CD4-positive, alpha-beta T cell treated with Interleukin-6 for 4 hours (primary cell): ENCODE results near the gene ASPDH.

Experiments used
- DNase-seq: peaks from one replicate; pipeline ENCODE4 v3.0.0-alpha.2; 2020; ENCODE audit warnings: mixed read lengths

Gene ASPDH

DNA sequence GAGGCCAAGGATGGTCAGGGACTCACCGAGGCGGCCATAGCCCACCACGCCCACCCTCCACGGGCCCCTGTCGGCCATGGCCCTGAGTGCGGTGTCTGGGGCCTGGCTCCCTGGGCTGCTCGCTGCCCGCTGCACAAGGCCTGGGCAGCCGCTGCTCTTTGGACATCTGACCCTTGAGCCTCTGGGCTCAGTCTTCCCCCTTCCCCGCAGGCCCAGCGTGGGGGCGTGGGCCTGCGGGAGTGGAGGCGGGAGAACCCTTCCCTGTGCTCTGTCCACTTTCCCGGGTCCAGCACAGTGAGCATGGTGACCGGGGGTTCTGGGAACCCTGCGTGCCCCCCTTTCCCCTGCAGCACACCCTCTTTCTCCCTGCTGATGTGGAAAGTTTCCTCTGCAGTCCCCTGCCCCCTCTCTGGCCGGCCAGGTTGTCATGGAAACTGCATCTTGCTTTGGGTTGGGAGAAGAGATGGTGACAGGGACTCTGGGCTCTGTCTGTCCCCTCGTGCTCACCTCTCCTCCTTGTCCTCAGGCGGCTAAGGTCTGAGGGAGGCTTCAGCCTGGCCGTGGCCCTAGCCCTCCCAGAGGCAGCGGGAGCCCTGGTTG, at the start of gene ASPDH:
ASPDH (minus strand) TSS at position 168 of the 600 bp plus-strand sequence; CDS start at position 78, 90 bp downstream.
- DNase-seq, result no peak

DNA sequence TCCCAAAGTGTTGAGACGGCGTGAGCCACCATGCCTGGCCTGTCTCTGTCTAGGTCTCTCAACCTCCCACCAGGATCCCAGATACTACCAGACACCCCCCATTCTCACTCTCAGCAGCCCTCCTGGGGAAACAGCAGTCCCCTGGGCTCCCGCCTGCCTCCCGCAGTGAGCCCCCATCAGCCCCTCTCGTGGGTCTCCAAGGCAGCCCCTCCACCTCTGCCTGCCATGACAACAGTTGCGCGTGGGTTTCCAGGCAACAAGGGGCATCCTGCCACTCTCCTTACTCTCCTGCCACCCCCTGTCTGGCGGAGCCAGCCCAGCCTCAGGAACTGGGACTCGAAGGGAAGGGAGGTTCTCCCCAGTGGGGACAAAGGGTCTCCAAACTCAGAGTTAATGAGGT, 49.3 kb upstream of the ASPDH start:
- no peak for DNase-seq

DNA sequence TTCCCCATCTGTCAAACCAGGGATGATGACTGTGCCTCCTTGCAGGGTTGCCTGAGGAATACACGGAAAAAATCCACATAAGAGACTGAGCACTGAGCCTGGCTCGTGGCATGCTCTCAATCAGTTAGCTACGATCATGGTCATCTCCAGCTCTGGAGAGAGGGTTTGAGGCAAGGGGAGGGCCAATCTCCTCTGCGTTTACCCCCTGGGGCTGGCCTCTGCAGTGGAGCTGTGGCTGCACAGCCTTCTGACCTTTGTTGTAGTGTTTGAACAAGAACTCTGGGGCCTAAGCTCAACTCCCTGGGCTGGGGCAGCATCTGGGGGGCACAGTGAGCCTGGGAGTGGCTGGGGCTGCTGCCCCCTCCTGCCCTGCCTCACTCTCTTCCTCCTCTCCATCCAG, 48.6 kb upstream of the ASPDH start:
- DNase-seq, result no peak

DNA sequence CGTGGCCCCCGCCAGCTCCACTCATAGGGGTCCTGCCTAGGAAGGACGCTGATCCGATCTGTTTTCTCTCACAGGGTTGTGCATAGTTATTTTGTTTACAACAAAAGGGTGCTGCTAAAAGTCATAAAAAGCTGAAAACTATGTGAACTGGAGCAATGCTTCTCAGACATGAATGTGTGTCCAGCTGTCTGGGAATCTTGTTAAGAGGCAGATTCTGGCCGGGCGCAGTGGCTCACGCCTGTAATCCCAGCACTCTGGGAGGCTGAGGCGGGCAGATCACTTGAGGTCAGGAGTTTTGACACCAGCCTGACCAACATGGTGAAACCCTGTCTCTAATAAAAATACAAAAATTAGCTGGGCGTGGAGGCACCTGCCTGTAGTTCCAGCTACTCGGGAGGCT, 45.9 kb upstream of the ASPDH start:
- DNase-seq, result no peak

DNA sequence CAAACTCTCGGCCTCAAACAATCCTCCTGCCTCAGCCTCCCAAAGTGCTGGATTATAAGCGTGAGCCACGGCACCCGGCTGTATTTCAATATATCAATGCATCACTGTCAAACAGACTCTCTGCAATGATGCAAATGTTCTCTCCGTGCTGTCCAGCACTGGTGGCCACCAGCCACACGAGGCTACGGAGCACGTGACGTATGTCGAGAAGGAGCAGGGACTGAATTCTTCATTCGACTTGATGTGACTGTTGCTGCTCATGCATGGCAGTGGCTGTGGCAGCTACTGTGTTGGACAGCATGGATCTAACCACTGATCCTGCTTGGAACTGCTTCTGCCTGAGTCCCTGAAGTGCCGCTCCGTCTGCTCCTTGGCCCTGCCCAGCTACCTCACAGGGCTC, 44.7 kb upstream of the ASPDH start:
- no peak for DNase-seq

DNA sequence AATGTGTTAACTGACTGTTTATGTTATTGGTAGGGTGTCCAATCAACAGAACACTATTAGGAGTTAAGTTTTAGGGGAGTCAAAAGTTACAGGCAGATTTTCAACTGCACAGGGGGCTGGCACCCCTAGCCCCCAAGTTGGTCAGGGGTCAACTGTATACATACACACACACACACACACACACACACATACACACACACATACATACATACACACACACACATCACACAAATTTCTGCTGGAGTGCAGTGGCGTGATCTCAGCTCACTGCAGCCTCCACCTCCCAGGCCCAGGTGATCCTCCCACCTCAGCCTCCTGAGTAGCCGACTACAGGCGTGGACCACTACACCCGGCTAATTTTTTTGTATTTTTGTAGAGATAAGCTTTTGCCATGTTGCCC, 44.3 kb upstream of the ASPDH start:
- no peak for DNase-seq

DNA sequence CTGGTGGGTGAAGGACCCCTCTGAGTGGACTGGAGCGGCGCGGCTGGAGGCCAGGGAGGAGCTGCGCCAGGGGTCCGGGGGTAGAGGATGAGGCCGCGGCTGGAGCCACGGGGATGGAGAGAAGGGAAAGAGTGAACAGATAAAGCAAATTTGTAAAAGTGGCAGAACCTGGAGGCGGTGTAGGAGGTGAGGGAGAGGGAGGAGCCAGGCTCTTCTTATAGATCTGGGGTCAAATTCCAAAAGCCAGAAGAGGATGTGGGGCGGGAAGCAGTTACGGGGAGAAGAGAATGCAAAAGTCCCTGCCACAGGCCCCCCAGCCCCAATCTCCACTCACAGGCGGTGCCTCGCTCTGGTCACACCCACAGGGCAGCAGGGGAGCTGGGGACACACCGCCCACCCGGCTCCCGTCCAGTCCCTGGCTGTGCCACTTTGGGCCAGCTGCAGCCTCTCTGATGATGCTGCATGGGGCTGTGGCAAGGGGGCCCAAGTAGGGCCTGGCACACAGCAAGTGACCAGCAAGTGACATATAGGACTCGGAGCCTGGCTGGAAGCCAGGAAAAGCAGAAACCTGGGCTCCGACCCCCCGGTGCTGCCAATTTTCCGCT, 43.4 kb upstream of the ASPDH start:
- no peak for DNase-seq

DNA sequence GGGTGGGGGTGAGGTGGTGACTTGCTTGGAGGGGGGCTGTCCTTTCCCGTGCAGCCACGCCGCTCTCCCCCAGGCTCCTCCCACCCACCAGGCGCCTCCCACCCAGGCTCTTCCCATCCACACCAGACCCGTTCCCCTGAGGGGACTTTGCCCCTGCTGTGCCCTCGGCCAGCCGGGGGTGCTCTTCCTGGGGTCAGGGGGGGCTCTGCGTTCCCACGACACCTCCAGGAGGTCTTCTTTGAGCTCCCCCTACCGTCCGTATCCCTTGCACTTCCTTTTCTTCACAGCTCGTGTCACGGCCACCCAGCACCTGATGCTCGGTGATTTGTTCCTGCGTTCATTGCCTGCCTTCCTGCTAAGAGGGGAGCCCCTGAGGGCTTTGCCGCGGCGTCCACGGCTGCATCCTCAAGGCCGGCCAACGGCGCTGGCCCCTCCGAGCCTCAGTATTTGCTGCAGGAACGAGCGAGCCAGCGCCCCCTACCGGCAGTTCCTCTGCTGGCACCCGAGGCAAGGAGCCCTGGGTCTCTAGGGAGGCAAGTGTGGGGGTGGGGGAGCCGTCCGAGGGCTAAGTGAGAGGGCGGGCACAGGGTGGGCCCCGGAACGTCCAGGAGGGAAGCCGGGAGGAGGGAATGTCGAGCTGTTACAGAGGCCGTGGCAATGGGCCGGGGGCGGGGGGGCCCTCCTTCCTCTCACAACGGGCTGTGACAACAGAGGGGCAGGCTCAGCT, 42.7 kb upstream of the ASPDH start:
- DNase-seq, result peak; percentile 77

DNA sequence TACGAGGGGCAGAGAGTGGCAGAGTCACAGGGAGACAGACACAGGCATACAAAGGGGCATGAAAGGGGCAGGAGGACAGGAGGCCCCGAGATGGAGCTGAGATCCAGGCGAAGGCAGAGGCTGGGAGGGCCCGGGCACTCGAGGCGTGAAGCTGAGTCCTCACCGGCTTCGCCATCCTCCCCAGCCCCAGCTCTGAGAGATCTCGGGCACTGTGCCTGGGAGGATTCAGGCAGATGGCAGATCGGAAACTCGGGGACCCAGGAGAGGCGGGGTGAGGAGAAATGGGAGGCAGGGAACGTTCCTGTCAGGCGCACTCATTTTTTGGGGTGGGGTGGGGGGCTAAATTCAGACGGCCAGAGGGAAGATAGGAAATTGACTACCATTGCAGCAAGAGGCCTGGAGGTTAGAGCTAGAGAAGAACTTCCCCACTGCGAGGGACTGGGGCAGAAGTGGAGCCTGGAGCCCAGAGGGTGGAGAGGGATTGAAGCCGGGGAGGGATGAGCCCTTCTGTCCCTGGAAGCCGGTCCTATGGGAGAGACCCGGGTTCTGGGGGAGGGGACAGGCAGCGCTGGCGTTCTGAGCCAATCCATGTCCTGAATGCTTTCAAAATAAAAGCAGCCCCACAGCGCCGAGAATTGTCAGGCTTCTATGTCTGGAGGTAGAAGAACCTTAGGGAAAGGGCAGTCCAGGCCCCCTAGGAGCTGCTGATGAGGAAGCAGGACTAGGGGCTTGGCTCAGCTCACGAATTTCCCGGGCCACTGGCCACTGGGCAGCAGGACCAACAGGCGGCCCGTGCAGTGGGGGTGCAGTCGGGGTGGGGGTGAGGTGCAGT, 42.0 kb upstream of the ASPDH start:
- DNase-seq, result no peak

DNA sequence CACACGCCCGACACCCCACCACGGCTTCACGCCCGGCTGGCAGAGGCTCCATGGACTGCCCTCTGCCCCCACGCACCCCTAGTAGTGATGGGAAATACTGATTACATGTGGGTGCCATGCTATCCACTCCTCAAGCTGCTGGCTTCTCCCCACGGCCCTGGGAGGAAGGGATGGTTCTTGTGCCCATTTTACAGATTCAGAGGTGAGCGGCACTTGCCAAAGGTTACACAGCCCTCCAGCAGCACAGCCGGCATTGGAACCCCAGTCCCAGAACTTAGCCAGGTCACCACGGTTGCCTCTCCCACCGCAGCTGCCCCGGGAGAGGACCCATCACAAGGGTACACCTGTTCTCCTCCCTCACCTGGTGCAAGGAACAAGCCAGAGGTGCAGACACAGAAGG, 41.3 kb upstream of the ASPDH start:
- DNase-seq, result no peak

DNA sequence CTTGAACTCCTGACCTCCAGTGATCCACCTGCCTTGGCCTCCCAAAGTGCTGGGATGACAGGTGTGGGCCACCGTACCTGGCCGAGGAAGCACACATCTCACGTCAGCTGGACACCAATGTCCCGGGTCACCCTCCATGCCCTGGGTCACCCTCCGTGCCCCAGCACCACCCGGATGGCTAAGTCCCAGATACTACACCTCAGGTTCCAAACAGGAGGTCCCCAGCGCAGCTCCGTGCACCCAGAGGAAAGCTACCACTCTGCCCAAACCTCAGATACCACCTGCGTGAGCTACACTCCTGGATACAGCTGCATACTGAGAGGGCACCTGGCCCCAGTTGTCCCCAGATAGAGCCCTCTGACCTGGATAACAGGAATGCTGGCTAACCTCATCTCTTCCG, 40.5 kb upstream of the ASPDH start:
- DNase-seq, result no peak

DNA sequence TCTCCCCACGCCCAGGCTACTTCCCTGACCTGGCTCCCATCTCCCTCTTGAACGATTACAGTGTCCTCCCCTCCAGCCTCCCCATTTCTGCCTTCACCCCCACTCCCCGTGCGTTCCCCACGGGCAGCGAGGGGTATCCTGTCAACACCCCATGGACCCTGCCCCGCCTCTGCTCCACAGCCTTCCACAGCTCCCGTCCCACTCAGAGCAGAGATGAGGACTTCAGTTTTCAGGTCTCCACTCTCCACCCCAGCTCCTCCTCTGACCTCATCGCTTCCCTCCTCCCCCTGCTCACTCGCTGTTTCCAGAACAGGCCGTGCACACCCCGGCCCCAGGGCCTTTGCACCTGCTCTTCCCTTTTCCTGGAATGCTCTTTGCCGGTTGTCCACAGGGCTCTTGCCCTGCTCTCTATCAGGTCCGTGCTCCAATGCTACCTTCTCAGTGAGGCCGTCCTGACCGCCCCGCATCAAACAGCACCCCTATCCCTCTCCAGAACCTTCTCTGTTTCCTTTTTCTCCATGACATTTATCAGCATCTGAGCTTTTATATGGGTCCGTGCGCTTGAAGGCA, 39.5 kb upstream of the ASPDH start:
- no peak for DNase-seq

DNA sequence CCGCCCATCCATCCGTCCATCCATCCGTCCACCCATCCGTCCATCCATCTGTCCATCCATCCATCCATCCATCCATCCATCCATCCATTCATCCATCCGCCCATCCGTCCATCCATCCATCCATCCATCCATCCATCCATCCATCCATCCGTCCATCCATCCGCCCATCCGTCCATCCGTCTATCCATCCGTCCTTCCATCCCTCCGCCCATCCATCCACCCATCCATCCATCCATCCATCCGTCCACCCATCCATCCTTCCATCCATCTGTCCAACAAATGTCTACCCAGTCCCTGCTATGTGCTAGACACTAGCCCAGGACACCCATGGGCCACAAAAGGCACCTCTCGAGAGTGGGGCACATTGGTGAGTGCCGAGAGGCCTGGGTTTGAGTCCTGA, 38.8 kb upstream of the ASPDH start:
- DNase-seq, result no peak

DNA sequence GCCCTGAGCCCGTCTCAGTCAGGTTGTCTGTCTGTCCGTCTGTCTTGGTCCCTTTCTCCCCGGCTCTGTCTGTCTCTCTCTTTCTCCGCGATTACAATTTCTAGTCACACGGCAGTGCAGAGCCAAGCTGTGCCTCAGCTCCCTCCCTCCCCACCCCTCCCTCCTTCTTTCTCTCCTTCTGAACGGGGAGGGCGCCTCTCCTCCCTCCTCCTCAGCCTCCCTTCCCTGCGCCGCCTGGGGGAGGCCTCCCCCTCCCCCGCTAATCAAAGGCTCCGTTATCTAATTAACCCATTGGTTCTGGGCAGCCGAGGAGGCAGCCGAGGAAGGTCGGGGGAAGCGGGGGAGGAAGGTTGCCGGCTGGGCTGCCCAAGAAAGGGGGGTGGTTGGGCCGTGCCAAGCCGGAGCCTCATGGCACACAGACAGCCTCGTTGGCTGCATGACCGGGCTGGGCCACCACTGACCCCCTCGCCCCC, 38.0 kb upstream of the ASPDH start:
- DNase-seq, result no peak

DNA sequence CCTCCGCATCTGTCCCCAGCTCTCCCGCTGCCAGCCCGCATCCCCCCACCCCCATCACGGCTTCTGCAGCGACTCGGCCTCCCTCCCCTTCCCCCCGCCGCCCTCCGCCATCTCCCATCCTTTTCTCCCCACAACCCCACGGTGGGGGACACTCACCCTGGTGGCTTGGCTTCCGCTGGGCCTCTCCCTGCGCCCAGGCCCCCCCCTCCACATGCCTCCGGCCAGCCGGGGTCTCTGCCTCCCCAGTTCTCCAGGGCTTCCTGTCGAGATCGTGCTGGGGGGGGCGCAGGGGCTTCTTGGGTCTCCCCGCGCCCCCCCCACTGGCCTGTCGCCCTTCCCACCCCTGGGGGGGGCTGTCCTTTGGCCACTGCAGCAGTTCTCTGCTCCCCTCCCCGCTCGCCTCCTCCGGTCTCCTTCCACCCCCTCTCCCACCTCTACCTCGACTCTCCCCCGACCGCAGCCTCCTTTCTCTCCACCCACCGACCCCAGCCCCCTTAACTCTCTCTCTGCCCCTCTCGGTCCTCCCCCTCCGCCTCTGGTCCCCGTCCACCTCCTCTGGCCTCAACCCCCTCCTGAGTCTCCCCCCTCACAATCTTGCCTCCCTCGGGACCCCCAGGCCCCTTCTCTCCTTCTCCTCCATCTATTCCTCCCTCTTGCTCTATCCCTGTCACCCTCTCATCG, 37.5 kb upstream of the ASPDH start:
- no peak for DNase-seq

DNA sequence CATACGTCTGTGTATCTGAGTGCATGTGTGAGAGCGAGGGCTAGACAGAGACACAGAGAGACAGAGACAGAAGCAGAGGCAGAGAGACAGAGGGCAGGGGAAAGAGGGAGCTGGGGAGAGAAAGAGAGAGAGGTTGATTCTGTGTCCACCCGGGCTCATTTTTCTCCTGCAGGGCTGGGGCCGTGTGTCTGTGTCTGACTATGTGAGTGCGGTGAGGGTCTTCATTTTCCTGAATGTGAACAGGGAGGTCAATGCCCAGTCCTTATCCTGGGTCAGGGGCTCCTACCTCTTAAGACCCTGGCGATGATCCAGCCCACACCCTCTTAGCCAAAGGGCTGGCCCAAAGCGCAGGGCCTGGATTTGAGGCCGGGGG, 36.9 kb upstream of the ASPDH start:
- no peak for DNase-seq

DNA sequence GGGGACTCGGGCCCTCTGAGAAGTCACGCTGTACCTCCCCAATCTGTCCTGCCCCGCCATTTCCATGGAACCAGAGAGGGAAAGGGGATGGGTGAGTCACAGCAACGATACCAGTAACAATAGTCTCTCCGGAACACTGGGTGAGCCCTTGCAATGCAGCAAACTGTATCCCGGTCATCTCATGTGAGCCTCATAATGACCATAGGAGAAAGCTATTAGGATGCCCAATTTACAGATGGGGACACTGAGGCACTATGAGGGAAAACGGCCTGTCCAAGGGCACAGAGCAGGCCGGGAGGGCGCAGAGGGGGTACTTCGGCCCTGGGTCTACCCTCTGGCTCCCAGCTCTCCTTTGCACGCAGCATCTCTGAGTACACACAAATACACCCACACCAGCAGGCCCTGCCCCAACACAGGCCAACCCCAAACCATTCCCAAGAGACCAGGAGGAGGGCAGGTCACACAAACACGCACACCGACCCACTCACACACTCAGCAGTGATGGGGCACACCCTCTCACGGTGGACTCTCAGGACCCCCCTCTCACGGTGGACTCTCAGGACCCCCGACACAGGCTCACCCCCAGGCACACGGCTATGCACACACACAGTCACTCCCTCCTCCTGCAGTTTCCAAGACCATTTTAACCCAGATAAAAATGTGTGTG, 36.3 kb upstream of the ASPDH start:
- no peak for DNase-seq

DNA sequence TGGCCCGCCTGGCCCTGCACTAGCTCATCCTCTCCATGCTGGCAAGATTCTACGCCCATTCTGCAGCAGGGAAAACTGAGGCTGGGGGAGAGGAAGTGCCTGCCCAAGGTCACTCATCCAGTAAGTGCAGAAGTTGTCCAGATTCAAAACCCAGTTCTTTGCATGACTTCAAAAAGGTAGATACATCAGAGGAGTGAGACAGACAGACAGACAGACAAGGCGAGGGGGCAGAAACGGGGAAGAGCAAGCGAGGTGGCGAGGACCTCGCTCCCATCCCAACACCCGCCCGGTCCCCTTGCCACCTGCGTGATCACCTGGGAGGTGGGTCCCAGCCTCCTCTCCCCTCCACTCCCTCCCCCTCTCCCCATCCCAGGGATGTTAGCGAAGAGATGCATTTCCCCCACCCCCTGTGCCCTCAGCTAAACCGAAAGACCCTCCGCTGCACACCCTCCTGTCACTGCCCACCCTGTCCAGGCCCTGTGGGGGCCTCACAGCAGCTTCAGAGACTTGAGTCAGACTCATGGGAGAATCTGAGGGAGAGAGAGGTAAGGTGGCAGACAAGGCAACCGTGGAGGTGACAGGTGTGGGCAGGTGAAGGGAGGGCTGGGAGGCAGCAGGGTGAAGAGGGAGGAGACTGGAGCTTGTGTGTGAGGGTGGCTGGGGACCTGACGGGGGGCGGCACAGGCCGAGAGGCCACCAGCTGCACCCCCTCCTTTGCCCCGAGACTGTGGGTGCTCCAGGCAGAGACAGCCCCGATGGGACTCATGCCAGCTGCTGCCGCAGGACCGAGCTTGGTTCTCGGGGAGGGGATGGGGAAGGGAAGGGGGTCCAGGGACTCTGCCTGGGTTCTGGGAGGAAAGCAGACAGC, 35.6 kb upstream of the ASPDH start:
- no peak for DNase-seq

DNA sequence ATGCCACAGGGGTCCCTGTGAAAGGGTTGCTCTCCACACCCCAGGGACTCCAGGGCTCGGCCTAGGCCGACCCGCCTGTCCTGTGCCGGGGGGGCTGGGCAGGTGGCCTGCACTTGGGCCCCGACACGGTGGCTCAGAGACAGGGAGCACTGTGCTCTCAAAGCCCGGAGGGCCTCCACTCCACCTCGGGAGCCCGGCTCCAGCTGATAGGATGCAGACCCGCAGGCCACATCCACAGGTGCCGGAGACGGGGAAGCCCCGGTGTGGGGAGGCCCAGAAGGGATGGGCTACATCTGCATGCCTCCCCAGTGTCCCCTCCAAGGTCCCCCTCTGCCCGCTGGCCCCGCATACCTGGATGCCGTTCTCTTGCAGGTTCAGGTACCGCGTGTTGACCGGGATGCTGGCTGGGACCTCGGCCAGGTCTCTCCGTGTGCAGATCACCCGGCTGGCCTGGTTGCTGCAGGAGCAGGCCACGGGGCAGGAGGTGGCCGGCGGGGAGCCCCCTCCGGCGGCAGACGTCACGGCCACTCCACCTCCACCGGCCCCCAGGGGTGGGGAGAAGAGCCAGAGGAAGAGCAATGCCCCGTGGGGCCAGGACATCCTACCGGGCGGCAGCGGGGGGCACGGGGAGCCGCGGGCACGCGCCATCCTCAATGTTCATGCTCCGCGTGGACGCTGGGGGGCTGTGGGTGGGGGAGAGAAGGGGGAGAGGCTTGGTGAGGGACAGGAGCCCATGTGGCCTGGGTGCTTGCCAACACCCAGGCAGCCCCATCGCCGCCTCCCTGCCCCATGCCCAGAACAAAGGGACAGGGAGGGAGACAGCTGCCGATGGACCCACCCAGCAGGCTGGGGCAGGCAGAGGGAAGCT, 34.7 kb upstream of the ASPDH start:
- no peak for DNase-seq
